Measurements from ENCODE around the gene MOXD1.

Gene MOXD1

GRCh38 chr6:132300323-132300949 lies 100.8 kb downstream of the MOXD1 start:
- TF ChIP-seq CTCF (conservative IDR thresholded peaks at IDR 0.05; ENCODE audit: low read length), result peak; percentile 86
- peak; percentile 68 for DNase-seq (ENCODE audit: low read depth)

GRCh38 chr6:132298344-132298949 lies 102.8 kb downstream of the MOXD1 start:
- no peak overlapping the region for H3K4me3 ChIP-seq (ENCODE audit: low read length)
- TF ChIP-seq CTCF (conservative IDR thresholded peaks at IDR 0.05; ENCODE audit: low read length), result peak; percentile 82
- DNase-seq (ENCODE audit: low read depth), result peak; percentile 59

More at GRCh38 chr6:132300323-132300949, 100.8 kb downstream of the MOXD1 start:
- H3K4me3 ChIP-seq (ENCODE audit: low read length), result no peak overlapping the region

- H3K4me3 ChIP-seq (ENCODE audit: low read length), result no peak overlapping the region
- DNase-seq (ENCODE audit: low read depth), result peak; percentile 57
- TF ChIP-seq CTCF (conservative IDR thresholded peaks at IDR 0.05; ENCODE audit: low read length), result no peak
These were observed 111.5 kb downstream of the MOXD1 start for GRCh38 chr6:132289756-132290155.

GRCh38 chr6:132287101-132287500 lies 114.2 kb downstream of the MOXD1 start:
- no peak for TF ChIP-seq CTCF (conservative IDR thresholded peaks at IDR 0.05; ENCODE audit: low read length)
- no peak for DNase-seq (ENCODE audit: low read depth)
- H3K4me3 ChIP-seq (ENCODE audit: low read length), result no peak overlapping the region

- no peak for TF ChIP-seq CTCF (conservative IDR thresholded peaks at IDR 0.05; ENCODE audit: low read length)
- no peak overlapping the region for H3K4me3 ChIP-seq (ENCODE audit: low read length)
- no peak for DNase-seq (ENCODE audit: low read depth)
These were observed 114.8 kb downstream of the MOXD1 start for GRCh38 chr6:132286298-132287019.

- no peak for TF ChIP-seq CTCF (conservative IDR thresholded peaks at IDR 0.05; ENCODE audit: low read length)
- DNase-seq (ENCODE audit: low read depth), result no peak
- no peak overlapping the region for H3K4me3 ChIP-seq (ENCODE audit: low read length)
These were observed 116.1 kb downstream of the MOXD1 start for GRCh38 chr6:132285004-132285780.
